ENCODE results near the gene PDPN. TPM values are rescaled to one million over a fixed set of nuclear protein-coding genes. Genes with fewer than 3 reads are reported as not detected.
A peak's percentile ranks its signal among the peaks of the same experiment; 100 is the strongest.

The PDPN gene
- total RNA-seq, 1 donor from 2014 or later: 59.2 TPM

- H3K4me3 ChIP-seq (ENCODE audit: insufficient read depth, low read depth, low read length): peak overlapping the region; percentile 7
- Mint-ChIP-seq H3K9me3 (ENCODE audit: unreplicated experiment) (no peaks in the 10 kb centered on the region), H3K27ac (ENCODE audit: unreplicated experiment) (peak overlapping the region; percentile 44), H3K36me3 (ENCODE audit: low read depth, unreplicated experiment) (peaks cover 3% of the 10 kb centered on the region), H3K4me1 (ENCODE audit: low read depth, unreplicated experiment) (peaks cover 18% of the 10 kb centered on the region), H3K27me3 (ENCODE audit: low read depth, unreplicated experiment) (peaks cover 20% of the 10 kb centered on the region), H3K4me3 (ENCODE audit: unreplicated experiment) (peak overlapping the region; percentile 91)
- no peaks in the 10 kb centered on the region for H3K27me3 ChIP-seq (ENCODE audit: insufficient read depth, low read length)
- H3K36me3 ChIP-seq (ENCODE audit: insufficient read depth, low read length): no peaks in the 10 kb centered on the region
- peak overlapping the region; percentile 52 for H3K9ac ChIP-seq (ENCODE audit: low read length)
- H3K79me2 ChIP-seq (ENCODE audit: insufficient read depth, low read length): peaks cover 10% of the 10 kb centered on the region
- H3K4me2 ChIP-seq (ENCODE audit: low read length): peak overlapping the region; percentile 94
- no peak for FAIRE-seq
- no peak for DNase-seq (ENCODE audit: low read depth)
- no peak overlapping the region for H2AFZ ChIP-seq (ENCODE audit: low read depth, low read length)
- H4K20me1 ChIP-seq (ENCODE audit: insufficient read depth, low read length): no peaks in the 10 kb centered on the region
- TF ChIP-seq EZH2 (IDR thresholded peaks at IDR 0.05; ENCODE audit: insufficient read depth, low read length) (no peak), CTCF (IDR thresholded peaks at IDR 0.05; ENCODE audit: insufficient read depth, low read depth, low read length) (no peak)
- H3K4me1 ChIP-seq (ENCODE audit: insufficient read depth, low read length): peaks cover 18% of the 10 kb centered on the region
- peak overlapping the region; percentile 21 for H3K27ac ChIP-seq (ENCODE audit: low read depth, low read length)
- no peaks in the 10 kb centered on the region for H3K9me3 ChIP-seq (ENCODE audit: insufficient read depth, low read depth, low read length)
These were observed 2.0 kb downstream of the PDPN start for GRCh38 chr1:13585612-13585991.

GRCh38 chr1:13586001-13586400 is 2.4 kb downstream of the PDPN start:
- FAIRE-seq (no peak), DNase-seq (ENCODE audit: low read depth) (peak; percentile 38)
- Mint-ChIP-seq H3K4me3 (ENCODE audit: unreplicated experiment) (peak overlapping the region; percentile 24), H3K36me3 (ENCODE audit: low read depth, unreplicated experiment) (peaks cover 3% of the 10 kb centered on the region), H3K27ac (ENCODE audit: unreplicated experiment) (no peak overlapping the region), H3K9me3 (ENCODE audit: unreplicated experiment) (no peaks in the 10 kb centered on the region), H3K27me3 (ENCODE audit: low read depth, unreplicated experiment) (peaks cover 16% of the 10 kb centered on the region), H3K4me1 (ENCODE audit: low read depth, unreplicated experiment) (peaks cover 18% of the 10 kb centered on the region)
- H3K4me2 ChIP-seq (ENCODE audit: low read length): peak overlapping the region; percentile 94
- H3K79me2 ChIP-seq (ENCODE audit: insufficient read depth, low read length): peaks cover 10% of the 10 kb centered on the region
- H3K4me3 ChIP-seq (ENCODE audit: insufficient read depth, low read depth, low read length): no peak overlapping the region
- H3K36me3 ChIP-seq (ENCODE audit: insufficient read depth, low read length): no peaks in the 10 kb centered on the region
- TF ChIP-seq EZH2 (IDR thresholded peaks at IDR 0.05; ENCODE audit: insufficient read depth, low read length) (no peak), CTCF (IDR thresholded peaks at IDR 0.05; ENCODE audit: insufficient read depth, low read depth, low read length) (no peak)
- H2AFZ ChIP-seq (ENCODE audit: low read depth, low read length): no peak overlapping the region
- H3K9me3 ChIP-seq (ENCODE audit: insufficient read depth, low read depth, low read length): no peaks in the 10 kb centered on the region
- H4K20me1 ChIP-seq (ENCODE audit: insufficient read depth, low read length): no peaks in the 10 kb centered on the region
- peak overlapping the region; percentile 52 for H3K9ac ChIP-seq (ENCODE audit: low read length)
- no peaks in the 10 kb centered on the region for H3K27me3 ChIP-seq (ENCODE audit: insufficient read depth, low read length)
- H3K4me1 ChIP-seq (ENCODE audit: insufficient read depth, low read length): peaks cover 18% of the 10 kb centered on the region
- H3K27ac ChIP-seq (ENCODE audit: low read depth, low read length): peak overlapping the region; percentile 21

- H3K4me1 Mint-ChIP-seq (ENCODE audit: low read depth, unreplicated experiment): peaks cover 18% of the 10 kb centered on the region
- peaks cover 5% of the 10 kb centered on the region for H3K27me3 Mint-ChIP-seq (ENCODE audit: low read depth, unreplicated experiment)
- H3K9ac ChIP-seq (ENCODE audit: low read length): peak overlapping the region; percentile 28
- H3K4me1 ChIP-seq (ENCODE audit: insufficient read depth, low read length): peaks cover 18% of the 10 kb centered on the region
- H4K20me1 ChIP-seq (ENCODE audit: insufficient read depth, low read length): no peaks in the 10 kb centered on the region
- H3K79me2 ChIP-seq (ENCODE audit: insufficient read depth, low read length): peaks cover 14% of the 10 kb centered on the region
- DNase-seq (ENCODE audit: low read depth) (peak; percentile 57), FAIRE-seq (no peak)
- H3K4me3 ChIP-seq (ENCODE audit: insufficient read depth, low read depth, low read length): no peak overlapping the region
- no peak overlapping the region for H2AFZ ChIP-seq (ENCODE audit: low read depth, low read length)
- no peaks in the 10 kb centered on the region for H3K27me3 ChIP-seq (ENCODE audit: insufficient read depth, low read length)
- H3K36me3 Mint-ChIP-seq (ENCODE audit: low read depth, unreplicated experiment): peaks cover 6% of the 10 kb centered on the region
- H3K27ac ChIP-seq (ENCODE audit: low read depth, low read length): peak overlapping the region; percentile 15
- no peaks in the 10 kb centered on the region for H3K36me3 ChIP-seq (ENCODE audit: insufficient read depth, low read length)
- H3K4me2 ChIP-seq (ENCODE audit: low read length): peak overlapping the region; percentile 68
- H3K9me3 ChIP-seq (ENCODE audit: insufficient read depth, low read depth, low read length): no peaks in the 10 kb centered on the region
- H3K9me3 Mint-ChIP-seq (ENCODE audit: unreplicated experiment): peaks cover 2% of the 10 kb centered on the region
- no peak overlapping the region for H3K4me3 Mint-ChIP-seq (ENCODE audit: unreplicated experiment)
- TF ChIP-seq EZH2 (IDR thresholded peaks at IDR 0.05; ENCODE audit: insufficient read depth, low read length) (no peak), CTCF (IDR thresholded peaks at IDR 0.05; ENCODE audit: insufficient read depth, low read depth, low read length) (no peak)
- no peak overlapping the region for H3K27ac Mint-ChIP-seq (ENCODE audit: unreplicated experiment)
These were observed 3.8 kb downstream of the PDPN start for GRCh38 chr1:13587256-13588030.
